ENCODE results near the gene CCDC93.

GRCh38 chr2:118052474-118052873, 38.6 kb upstream of the CCDC93 start:
- no peak for TF ChIP-seq POLR2A (IDR thresholded peaks at IDR 0.05; ENCODE audit: low read length)
- TF ChIP-seq REST (IDR thresholded peaks at IDR 0.05), result no peak
- no peak for TF ChIP-seq CTCF (IDR thresholded peaks at IDR 0.05)
- no peak for TF ChIP-seq SMC3 (IDR thresholded peaks at IDR 0.05)
- TF ChIP-seq EP300 (IDR thresholded peaks at IDR 0.05), result no peak
- TF ChIP-seq RAD21 (conservative IDR thresholded peaks at IDR 0.05 in 1 of 2, IDR thresholded peaks at IDR 0.05 in 1 of 2), result no peak
- TF ChIP-seq MAX (IDR thresholded peaks at IDR 0.05), result no peak
- no peak for TF ChIP-seq MYC (IDR thresholded peaks at IDR 0.05; ENCODE audit: borderline replicate concordance, low read length)
